ENCODE data around the gene ATP5ME.

- TF ChIP-seq CTCF (IDR thresholded peaks at IDR 0.05) (no peak), EZH2 (IDR thresholded peaks at IDR 0.05) (no peak), EZH2phosphoT487 (IDR thresholded peaks at IDR 0.05) (no peak)
Observed at GRCh38 chr4:665751-666435, 8.2 kb downstream of the ATP5ME start.
